NOMO-1 treated with dmso at 0.1 percent for 144 hours (cell line): ENCODE measurements around the gene CDK12.
A peak's percentile ranks its signal among the peaks of the same experiment; 100 is the strongest.
"Not testable (repeated sequence)": the region's sequence is repeated elsewhere in the genome, so short reads cannot be mapped to it uniquely, and the experiment has no call there.

Experiments
- DNase-seq: peaks from one replicate; lab custom pipeline; 2025; ENCODE audit not compliant: unreplicated experiment; lab: John Stamatoyannopoulos, UW

The CDK12 gene

DNA sequence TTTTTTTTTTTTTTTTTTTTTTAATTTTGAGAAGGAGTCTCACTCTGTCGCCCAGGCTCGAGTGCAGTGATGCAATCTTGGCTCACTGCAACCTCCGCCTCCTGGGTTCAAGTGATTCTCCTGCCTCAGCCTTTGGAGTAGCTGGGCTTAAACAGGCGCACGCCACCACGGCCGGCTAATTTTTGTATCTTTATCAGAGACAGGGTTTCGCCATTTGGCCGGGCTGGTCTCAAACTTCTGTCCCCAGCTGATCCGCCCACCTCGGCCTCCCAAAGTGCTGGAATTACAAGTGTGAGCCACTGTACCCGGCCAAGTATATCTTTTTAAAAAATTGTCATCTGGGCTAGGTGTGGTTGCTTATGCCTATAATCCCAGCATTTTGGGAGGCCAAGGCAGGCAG lies 35.6 kb downstream of the CDK12 start:
- not testable (repeated sequence) for DNase-seq

DNA sequence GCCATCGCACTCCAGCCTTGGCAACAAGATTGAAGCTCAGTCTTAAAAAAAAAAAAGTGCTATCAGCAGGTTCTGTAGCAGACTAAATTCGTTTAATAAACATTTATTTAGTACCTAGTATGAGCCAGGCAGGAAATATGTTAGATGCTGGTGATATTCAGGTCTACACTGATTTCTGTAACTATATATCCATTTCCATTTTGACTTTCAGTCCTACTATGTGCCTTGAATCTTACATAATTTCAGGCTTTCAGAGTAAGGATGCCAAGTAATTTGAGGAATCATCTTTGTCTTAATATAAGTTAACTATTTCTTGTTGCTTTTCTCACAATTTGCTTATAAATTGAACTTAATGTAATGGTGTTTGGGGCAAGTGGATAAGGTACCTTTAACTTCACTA lies 46.2 kb downstream of the CDK12 start:
- no peak for DNase-seq

DNA sequence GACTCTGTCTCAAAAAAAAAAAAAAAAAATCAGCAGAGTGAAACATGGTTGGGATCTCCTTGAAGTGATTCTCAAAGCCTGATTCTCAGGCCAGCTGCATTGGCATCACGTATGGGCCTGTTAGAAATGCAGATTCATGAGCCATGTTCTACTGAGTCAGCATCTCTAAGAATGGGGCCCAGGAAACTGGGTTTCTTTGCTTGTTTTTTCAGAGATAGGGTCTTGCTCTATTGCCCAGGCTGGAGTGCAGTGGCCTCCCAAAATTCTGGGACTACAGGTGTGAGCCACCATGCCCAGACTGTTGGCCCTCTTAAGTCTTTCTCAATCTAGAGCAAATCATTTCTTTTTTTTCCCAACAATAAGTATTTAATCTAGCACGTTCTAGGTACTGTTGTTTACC lies 47.7 kb downstream of the CDK12 start:
- DNase-seq = no peak

DNA sequence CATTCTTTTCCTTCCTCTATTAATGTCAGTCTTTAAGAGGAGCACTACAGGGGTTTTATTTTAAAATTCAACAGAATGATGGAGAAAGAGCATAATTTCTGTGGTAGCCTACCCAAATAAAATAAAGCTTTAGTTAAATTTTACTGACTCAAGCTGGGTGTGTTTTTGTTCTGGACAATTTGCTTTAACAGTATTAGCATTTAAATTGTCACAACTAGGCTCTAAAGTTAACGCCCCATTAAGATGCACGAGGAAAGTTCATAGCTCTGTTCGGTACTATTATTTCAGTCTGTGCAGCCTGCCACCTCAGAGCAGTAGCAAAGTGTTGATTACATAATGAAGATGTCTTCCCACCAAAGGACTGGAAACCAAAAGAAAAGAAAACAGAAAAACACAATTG lies 52.0 kb downstream of the CDK12 start:
- DNase-seq = no peak

DNA sequence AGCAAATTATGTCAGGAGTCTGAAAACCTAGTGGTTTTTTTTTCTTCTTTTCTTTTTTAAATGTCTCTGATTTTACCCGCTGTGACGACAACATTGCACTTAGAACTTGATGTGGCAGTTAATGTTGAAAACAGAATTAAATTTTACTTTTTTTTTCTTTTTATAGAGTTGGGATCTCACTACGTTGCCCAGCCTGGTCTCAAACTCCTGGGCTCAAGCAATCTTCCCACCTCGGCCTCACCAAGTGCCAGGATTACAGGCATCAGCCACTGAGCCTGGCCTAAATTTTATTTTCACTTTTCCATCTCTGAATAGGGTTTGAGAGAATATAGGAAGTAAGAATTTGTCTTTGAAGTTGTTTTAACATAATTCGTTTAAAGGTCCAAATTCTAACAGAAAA lies 52.6 kb downstream of the CDK12 start:
- no peak for DNase-seq

DNA sequence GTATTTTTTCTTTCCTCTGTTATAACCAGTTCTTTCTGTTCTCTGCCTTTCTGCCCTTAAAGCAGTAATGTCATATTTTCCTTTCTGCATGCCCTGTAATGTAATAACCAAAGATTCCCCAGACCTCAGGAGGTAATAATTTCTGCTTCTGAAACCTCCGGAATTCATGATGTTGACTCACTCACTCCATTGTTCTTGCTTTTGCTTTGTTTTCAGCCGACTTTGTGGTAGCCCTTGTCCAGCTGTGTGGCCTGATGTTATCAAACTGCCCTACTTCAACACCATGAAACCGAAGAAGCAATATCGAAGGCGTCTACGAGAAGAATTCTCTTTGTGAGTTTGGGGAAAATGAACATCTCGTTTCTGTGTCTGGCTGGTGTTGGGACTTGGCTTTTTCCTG lies 55.9 kb downstream of the CDK12 start:
- DNase-seq = no peak

DNA sequence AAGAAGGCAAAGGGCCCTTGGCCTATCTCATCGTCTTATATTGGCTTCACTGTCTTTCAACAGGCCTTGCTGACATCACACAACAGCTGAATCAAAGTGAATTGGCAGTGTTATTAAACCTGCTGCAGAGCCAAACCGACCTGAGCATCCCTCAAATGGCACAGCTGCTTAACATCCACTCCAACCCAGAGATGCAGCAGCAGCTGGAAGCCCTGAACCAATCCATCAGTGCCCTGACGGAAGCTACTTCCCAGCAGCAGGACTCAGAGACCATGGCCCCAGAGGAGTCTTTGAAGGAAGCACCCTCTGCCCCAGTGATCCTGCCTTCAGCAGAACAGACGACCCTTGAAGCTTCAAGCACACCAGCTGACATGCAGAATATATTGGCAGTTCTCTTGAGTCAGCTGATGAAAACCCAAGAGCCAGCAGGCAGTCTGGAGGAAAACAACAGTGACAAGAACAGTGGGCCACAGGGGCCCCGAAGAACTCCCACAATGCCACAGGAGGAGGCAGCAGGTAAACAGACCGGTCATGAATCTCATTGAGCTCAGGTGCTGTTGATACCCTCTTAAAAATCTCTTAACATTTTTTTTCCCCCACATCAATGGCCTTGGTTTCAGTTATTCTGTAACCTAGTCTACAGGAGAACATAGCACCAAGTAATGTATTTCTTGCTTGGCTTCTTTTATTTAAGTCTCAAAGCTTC lies 64.7 kb downstream of the CDK12 start:
- DNase-seq = no peak

DNA sequence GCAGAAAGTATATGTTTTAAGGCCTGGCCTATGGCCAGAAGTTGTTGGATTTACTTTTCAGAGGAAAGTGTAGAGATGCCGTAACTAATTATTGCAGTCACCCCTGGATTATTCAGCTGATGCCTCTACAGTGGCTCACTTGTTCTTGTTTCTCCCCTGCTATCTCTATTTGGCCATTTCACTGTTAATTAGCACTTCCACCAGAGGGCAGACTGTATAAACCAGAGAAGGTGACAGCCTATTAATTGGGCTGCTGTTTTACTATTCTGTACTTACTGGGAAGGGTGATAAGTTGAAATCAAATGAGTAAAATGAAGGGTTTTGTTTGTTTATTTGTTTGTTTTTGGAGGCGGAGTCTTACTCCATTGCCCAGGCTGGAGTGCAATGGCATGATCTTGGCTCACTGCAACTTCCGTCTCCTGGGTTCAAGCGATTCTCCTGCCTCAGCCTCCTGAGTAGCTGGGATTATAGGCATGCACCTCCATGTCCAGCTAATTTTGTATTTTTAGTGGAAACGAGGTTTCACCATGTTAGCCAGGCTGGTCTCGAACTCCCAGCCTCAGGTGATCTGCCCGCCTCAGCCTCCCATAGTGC lies 66.0 kb downstream of the CDK12 start:
- DNase-seq = no peak

DNA sequence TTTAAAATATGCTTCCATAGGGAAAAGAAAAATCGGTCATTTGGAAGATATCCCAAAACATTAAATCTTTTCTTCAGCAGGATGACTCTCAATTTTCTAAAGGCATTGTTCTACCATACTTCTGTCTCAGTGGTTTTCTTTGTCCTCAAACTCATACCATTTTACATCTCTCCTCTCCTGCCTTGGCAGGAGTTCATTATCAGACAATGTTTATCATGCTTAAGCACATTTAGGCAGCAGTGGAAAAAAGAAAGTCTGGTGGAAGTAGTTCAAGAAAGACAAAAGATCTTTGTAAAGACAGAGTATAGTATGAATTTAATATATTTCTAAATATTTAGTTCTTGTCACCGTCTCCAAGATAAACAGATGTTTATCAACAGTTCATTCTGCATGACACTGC lies 68.2 kb downstream of the CDK12 start:
- DNase-seq = no peak

DNA sequence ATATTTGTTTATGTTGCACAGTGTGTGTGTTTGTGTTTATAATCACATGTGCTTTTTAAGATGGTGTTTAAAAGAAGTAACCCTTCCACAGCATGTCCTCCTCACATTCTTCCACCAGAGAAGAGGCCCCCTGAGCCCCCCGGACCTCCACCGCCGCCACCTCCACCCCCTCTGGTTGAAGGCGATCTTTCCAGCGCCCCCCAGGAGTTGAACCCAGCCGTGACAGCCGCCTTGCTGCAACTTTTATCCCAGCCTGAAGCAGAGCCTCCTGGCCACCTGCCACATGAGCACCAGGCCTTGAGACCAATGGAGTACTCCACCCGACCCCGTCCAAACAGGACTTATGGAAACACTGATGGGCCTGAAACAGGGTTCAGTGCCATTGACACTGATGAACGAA lies 69.2 kb downstream of the CDK12 start:
- DNase-seq = no peak

DNA sequence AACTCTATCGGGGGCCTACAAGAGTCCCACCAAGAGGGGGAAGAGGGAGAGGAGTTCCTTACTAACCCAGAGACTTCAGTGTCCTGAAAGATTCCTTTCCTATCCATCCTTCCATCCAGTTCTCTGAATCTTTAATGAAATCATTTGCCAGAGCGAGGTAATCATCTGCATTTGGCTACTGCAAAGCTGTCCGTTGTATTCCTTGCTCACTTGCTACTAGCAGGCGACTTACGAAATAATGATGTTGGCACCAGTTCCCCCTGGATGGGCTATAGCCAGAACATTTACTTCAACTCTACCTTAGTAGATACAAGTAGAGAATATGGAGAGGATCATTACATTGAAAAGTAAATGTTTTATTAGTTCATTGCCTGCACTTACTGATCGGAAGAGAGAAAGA lies 70.0 kb downstream of the CDK12 start:
- no peak for DNase-seq

DNA sequence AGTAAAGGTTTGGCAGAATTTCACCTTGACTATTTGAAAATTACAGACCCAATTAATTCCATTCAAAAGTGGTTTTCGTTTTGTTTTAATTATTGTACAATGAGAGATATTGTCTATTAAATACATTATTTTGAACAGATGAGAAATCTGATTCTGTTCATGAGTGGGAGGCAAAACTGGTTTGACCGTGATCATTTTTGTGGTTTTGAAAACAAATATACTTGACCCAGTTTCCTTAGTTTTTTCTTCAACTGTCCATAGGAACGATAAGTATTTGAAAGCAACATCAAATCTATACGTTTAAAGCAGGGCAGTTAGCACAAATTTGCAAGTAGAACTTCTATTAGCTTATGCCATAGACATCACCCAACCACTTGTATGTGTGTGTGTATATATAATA lies 72.6 kb downstream of the CDK12 start:
- DNase-seq = no peak

DNA sequence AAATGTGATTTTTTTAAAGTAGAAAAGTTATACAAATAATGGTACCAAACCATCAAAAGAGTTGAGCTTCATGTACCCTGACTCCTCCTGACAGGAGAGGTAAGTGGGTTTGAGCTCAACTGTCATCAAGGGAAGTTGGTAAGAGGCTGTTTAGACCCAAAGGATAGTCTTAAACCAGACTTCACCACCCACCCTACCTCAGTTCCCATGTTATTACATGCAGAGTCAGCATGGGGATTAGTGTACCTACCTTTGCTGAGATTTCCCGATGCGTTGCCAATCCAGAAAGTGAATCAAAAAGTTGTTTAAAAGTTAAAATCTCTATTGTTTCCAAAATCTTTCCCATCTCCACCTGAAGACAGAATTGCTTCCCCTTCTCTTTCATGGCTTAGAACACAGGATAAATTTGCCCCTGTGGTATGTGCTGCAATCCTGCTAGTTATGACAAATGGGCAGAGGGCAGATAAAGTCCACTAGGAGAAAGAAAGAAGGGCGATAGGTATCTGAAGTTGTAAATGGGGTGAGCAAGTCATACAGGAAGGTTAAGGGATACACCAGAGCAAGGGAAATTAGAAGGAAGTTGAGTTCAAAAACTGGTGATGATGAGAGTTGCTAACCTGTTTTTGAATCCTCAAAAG lies 73.6 kb downstream of the CDK12 start:
- DNase-seq = no peak

DNA sequence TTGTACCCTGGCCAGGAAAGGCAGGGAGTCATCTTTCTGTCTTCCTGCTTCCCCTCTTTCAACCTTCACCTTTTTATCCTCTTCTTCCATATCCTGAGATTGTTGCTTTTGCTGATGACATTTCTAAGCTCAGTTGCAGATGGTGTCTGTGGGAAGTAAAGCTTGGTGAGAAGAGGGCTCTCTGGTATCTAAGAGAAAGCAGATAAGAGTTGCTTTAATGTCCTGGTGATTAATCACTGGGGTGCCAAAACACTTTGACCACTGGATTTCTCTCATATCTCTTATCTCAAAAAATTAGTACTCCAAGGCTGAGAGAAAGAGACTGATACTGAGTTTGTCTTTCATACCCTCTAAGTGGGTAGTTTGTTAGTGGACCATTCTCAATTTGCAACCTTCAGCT lies 75.2 kb downstream of the CDK12 start:
- DNase-seq = no peak

DNA sequence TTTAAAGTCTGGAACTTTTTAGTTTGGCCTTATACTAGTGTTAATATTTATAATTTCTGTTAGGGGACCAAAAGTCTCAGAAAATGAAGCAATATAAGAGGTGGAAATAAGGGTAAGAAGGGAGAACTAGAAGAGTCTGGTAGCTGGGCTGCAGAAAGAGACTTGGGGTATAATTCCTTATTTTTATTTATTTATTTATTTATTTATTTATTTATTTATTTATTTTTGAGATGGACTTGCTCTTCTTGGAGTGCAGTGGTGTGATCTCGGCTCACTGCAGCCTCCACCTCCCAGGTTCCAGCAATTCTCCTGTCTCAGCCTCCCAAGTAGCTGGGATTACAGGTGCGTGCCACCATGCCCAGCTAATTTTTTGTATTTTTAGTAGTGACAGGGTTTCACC lies 76.1 kb downstream of the CDK12 start:
- DNase-seq = not testable (repeated sequence)

DNA sequence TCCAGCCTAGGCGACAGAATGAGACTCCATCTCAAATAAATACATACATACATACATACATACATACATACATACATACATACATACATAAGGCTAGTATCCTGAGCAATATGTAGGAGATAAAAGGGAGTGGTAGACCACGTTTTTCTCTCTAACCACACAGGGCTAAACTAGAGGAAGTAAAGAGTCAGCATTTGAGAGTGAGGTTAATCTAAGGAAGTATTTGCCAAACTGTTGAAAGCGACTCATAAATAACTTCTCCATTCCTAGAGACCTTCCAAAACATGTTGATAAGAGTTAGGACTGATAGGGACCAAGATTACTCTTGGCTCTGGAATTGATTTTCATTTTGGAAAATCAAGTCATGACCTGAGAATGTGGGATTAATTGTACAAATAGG lies 77.6 kb downstream of the CDK12 start:
- peak; percentile 75 for DNase-seq

DNA sequence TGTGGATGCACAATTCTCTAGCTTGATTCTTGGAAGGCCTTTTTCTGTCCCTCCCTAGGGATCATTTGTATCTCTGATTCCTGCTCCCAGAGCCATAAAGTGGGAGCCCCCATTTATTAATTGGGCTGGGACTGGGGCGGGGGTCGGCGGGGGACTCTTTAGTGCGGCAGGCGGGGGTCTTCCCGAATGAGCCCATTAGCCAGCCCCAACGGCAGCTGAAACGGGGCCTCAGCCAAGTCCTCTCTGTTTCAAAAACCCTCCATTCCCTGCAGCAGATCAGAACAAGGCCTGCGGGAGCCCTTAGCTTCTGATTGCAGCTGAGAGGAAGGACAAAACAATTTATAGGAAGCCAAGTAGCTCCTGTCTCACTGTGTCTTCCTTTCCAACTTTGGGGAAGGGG lies 79.3 kb downstream of the CDK12 start:
- no peak for DNase-seq

DNA sequence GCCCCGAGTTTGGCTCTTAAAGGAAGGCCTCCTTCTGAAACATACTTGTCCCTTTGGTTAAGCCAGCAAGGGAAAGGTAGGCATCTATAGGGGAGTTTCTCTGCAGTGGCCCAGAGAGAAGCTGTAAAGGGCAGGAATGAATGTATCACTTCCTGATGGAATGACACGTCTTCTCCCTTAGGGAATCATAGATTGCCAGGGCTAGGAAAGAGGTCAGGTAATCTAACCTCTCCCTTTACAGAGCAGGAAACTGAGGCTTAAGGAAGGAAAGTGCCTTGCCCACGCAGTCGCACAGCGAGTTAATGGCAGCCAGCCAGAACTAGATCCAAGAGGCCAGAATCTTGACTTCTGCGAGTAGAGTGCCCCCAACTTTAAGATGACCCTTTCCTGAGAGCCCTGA lies 80.4 kb downstream of the CDK12 start:
- DNase-seq = no peak

DNA sequence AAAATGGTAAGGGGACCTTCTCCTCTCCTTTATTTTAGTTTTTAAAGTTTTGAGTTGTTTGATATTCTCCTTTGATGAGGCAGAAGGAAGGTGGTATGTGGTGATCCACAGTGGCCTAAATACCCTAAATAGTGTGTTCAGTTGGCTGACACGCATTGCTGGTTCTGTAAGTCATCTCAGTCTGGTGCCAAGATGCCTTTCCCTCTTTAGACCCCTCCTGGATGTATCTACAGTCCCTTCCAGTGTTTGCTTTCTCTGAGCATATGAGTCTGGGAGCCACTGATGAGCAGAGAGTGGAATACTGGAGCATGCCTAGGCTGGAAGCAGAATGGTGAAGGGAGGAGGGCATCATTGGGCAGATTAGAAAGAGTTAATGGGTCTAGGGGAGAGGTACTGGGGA lies 81.9 kb downstream of the CDK12 start:
- no peak for DNase-seq

DNA sequence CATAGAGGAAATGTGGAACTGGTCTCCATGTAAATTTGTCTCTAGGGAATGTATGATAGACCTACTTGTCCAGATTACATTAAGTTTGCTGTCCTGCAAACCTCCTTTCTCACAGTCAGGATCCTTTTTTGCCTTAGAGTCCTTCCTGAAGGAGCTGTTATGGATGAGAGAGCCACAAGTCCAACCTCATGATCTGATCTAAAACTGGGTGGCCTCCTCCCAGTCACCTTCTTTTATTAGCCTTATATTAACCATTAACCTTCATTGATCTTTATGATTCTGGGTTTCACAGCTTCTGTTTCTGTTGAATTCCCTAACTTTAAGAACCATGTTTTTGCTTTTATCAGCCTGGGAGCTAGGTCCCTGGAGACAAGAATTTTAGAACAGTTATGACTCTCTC lies 82.4 kb downstream of the CDK12 start:
- DNase-seq = no peak

DNA sequence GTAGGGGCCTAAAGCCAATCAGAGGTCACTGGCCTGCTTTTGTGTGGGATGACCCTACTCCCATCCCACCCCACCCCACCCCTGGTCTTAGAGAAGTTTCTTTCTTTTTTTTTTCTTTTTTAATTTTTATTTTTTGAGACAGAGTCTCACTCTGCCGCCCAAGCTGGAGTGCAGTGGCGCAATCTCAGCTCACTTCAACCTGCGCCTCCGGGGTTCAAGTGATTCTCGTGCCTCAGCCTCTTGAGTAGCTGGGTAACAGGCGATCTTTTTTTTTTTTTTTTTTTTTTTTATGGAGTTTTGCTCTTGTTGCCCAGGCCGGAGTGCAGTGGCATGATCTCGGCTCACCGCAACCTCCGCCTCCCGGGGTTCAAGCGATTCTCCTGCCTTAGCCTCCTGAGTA lies 83.1 kb downstream of the CDK12 start:
- DNase-seq = not testable (repeated sequence)

DNA sequence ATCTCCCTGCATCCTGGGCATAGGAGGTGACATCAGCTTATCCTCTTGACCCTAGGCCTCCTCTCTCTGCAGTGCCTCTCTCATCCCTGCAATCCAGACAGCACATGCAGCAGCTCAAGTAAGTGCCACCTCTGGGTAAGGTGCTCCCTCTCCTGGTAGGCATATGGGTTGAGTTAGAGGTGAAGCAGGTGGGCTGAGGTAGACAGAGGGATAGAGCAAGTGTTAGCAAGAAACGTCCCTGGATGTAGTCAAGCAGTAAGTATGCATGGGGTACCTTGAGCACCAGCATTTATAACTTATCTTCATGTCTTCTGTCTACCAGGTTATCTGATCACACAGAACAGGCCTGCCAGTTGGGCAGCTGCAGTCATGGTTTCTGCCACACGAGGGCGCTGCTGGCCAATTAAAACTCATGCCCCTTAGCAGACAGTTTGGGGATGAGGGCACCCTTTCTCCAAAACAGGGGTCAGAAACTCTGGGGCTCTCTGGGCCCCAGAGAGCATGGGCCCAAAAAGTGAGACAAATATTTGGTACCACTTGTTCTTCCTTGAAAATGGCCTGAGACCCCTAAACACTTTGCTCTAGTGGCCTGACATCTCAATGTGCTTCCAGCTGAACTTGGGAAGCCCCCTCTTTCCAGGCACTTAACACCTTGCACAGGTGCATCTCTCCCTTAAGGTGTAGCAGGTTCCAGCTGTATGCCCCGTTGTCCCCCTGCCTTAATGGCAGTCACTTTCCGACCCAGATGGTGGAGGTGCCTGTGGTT lies 86.6 kb downstream of the CDK12 start:
- DNase-seq = no peak
